GM23248 (cell line): Measurements from ENCODE around the gene IGFN1.

Experiments used
- EZH2 ChIP-seq: fragments of 200-600 bp; sonication (generic); IDR thresholded peaks from 2 replicates; pipeline ENCODE4 v1.6.1; 2018; ENCODE audit warnings: antibody characterized with exemption, mild to moderate bottlenecking; ENCODE audit not compliant: insufficient read depth, poor library complexity, severe bottlenecking
- EZH2phosphoT487 ChIP-seq: fragments of 200-600 bp; sonication (generic); IDR thresholded peaks from 2 replicates; pipeline ENCODE4 v1.6.1; 2018; ENCODE audit warnings: antibody characterized with exemption, moderate library complexity, mild to moderate bottlenecking, low read depth; ENCODE audit not compliant: insufficient read depth

- TF ChIP-seq EZH2 (no peak), EZH2phosphoT487 (no peak)
Observed at GRCh38 chr1:201155354-201155753, 35.3 kb upstream of the IGFN1 start.
